DOHH2 (cell line): ENCODE measurements around the gene ZNF709.
"Not testable (repeated sequence)": the region's sequence is repeated elsewhere in the genome, so short reads cannot be mapped to it uniquely, and the experiment has no call there.

Experiments
- H3F3A ChIP-seq: fragments of 200-600 bp; sonication (generic), shearing (Covaris generic); 2 replicates; pipeline ENCODE4 v1.6.0; 2016; ENCODE audit warnings: antibody characterized with exemption, mild to moderate bottlenecking; ENCODE audit not compliant: control insufficient read depth, insufficient read depth
- H3K27ac ChIP-seq: fragments of 200-600 bp; sonication (generic); 2 replicates; pipeline ENCODE4 v1.5.1; 2014; ENCODE audit warnings: low read depth, mild to moderate bottlenecking, low read length, moderate library complexity
- H3K27me3 ChIP-seq: fragments of 200-600 bp; sonication (generic); 2 replicates; pipeline ENCODE4 v1.6.1; 2014; ENCODE audit warnings: mild to moderate bottlenecking, low read length, mixed read lengths; ENCODE audit not compliant: control insufficient read depth
- H3K36me3 ChIP-seq: fragments of 200-600 bp; sonication (generic); 2 replicates; pipeline ENCODE4 v1.6.1; 2014; ENCODE audit warnings: mild to moderate bottlenecking, low read length, moderate library complexity, mixed read lengths; ENCODE audit not compliant: control insufficient read depth
- H3K4me1 ChIP-seq: fragments of 200-600 bp; sonication (generic); 2 replicates; pipeline ENCODE4 v1.6.1; 2014; ENCODE audit warnings: mild to moderate bottlenecking, low read length, mixed read lengths; ENCODE audit not compliant: control insufficient read depth
- H3K4me2 ChIP-seq: fragments of 200-600 bp; sonication (generic); 2 replicates; pipeline ENCODE4 v1.6.0; 2014; ENCODE audit warnings: mild to moderate bottlenecking, low read length, moderate library complexity
- H3K4me3 ChIP-seq: fragments of 200-600 bp; sonication (generic); 2 replicates; pipeline ENCODE4 v1.5.1; 2014; ENCODE audit warnings: mild to moderate bottlenecking, low read length, mixed read lengths
- H3K79me2 ChIP-seq: fragments of 200-600 bp; sonication (generic); 2 replicates; pipeline ENCODE4 v1.6.1; 2014; ENCODE audit warnings: mild to moderate bottlenecking, low read length, mixed read lengths; ENCODE audit not compliant: control insufficient read depth
- H3K9me2 ChIP-seq: fragments of 200-600 bp; sonication (generic); replicated peaks from 2 replicates; pipeline ENCODE4 v1.6.1; 2014; ENCODE audit warnings: mild to moderate bottlenecking, low read length, mixed read lengths; ENCODE audit not compliant: control insufficient read depth
- H3K9me3 ChIP-seq: fragments of 200-600 bp; sonication (generic); 2 replicates; pipeline ENCODE4 v1.6.1; 2014; ENCODE audit warnings: antibody characterized with exemption, low read length, mixed read lengths; ENCODE audit not compliant: control insufficient read depth, insufficient read depth
- H4K20me1 ChIP-seq: fragments of 200-600 bp; sonication (generic); 2 replicates; pipeline ENCODE4 v1.6.0; 2014; ENCODE audit warnings: low read depth, mild to moderate bottlenecking, antibody characterized with exemption, low read length, moderate library complexity; ENCODE audit not compliant: control insufficient read depth, insufficient read depth
- CTCF ChIP-seq: fragments of 200-600 bp; sonication (generic); IDR thresholded peaks from one replicate; pipeline ENCODE4 v1.5.1; 2014; ENCODE audit warnings: antibody characterized with exemption, mild to moderate bottlenecking, low read depth, low read length; ENCODE audit not compliant: poor library complexity, severe bottlenecking
- EZH2phosphoT487 ChIP-seq: fragments of 200-600 bp; sonication (generic); IDR thresholded peaks from 2 replicates; pipeline ENCODE4 v1.6.1; 2017; ENCODE audit warnings: borderline replicate concordance, mild to moderate bottlenecking, antibody characterized with exemption, low read length, moderate library complexity, mixed read lengths

The ZNF709 gene

GRCh38 chr19:12425888-12426274, 58.7 kb downstream of the ZNF709 start:
- H3K9me3 ChIP-seq, result no peaks in the 10 kb centered on the region; the same call in 1 of the 2 replicates
- no peaks in the 10 kb centered on the region for H3K27me3 ChIP-seq
- H3K27ac ChIP-seq, result no peak overlapping the region
- H3K4me2 ChIP-seq, result no peak overlapping the region
- H3F3A ChIP-seq, result no peaks in the 10 kb centered on the region
- no peaks in the 10 kb centered on the region for H3K4me1 ChIP-seq
- no peaks in the 10 kb centered on the region for H3K79me2 ChIP-seq
- TF ChIP-seq EZH2phosphoT487 (no peak), CTCF (no peak)
- no peak overlapping the region for H3K4me3 ChIP-seq
- H3K36me3 ChIP-seq, result no peaks in the 10 kb centered on the region
- no peaks in the 10 kb centered on the region for H3K9me2 ChIP-seq
- H4K20me1 ChIP-seq, result no peaks in the 10 kb centered on the region

- H3K36me3 ChIP-seq, result no peaks in the 10 kb centered on the region
- no peaks in the 10 kb centered on the region for H3K4me1 ChIP-seq
- no peak overlapping the region for H3K4me3 ChIP-seq
- no peaks in the 10 kb centered on the region for H4K20me1 ChIP-seq
- H3K9me2 ChIP-seq, result no peaks in the 10 kb centered on the region
- H3K27me3 ChIP-seq, result no peaks in the 10 kb centered on the region
- no peak overlapping the region for H3K4me2 ChIP-seq
- TF ChIP-seq CTCF (no peak), EZH2phosphoT487 (no peak)
- no peaks in the 10 kb centered on the region for H3K79me2 ChIP-seq
- no peak overlapping the region for H3K27ac ChIP-seq
- no peaks in the 10 kb centered on the region for H3K9me3 ChIP-seq
- H3F3A ChIP-seq, result no peaks in the 10 kb centered on the region
Observed at GRCh38 chr19:12425236-12425887, 59.3 kb downstream of the ZNF709 start.

- H3K27ac ChIP-seq, H3K27me3 ChIP-seq, H3K4me1 ChIP-seq, H3K9me3 ChIP-seq, H3K79me2 ChIP-seq, H4K20me1 ChIP-seq, H3K4me2 ChIP-seq, H3K36me3 ChIP-seq, H3F3A ChIP-seq, H3K4me3 ChIP-seq, H3K9me2 ChIP-seq: not testable (repeated sequence)
Observed at GRCh38 chr19:12417273-12417672, 67.3 kb downstream of the ZNF709 start.

GRCh38 chr19:12411893-12412292, 72.7 kb downstream of the ZNF709 start:
- H3K4me1 ChIP-seq, result no peaks in the 10 kb centered on the region
- H3K27me3 ChIP-seq, result no peaks in the 10 kb centered on the region
- no peaks in the 10 kb centered on the region for H3K9me2 ChIP-seq
- H3F3A ChIP-seq, result no peaks in the 10 kb centered on the region
- no peaks in the 10 kb centered on the region for H3K36me3 ChIP-seq
- TF ChIP-seq CTCF (no peak), EZH2phosphoT487 (no peak)
- H3K4me3 ChIP-seq, result no peak overlapping the region
- no peaks in the 10 kb centered on the region for H3K9me3 ChIP-seq
- no peak overlapping the region for H3K27ac ChIP-seq
- no peaks in the 10 kb centered on the region for H4K20me1 ChIP-seq
- H3K4me2 ChIP-seq, result no peak overlapping the region
- no peaks in the 10 kb centered on the region for H3K79me2 ChIP-seq
